Right hindlimb (tissue), 1 donor: Measurements from ENCODE around the gene PGA3.

Experiments used
- DNase-seq: peaks from one replicate; pipeline ENCODE4 v3.0.0-alpha.2; 2018

The PGA3 gene

DNA sequence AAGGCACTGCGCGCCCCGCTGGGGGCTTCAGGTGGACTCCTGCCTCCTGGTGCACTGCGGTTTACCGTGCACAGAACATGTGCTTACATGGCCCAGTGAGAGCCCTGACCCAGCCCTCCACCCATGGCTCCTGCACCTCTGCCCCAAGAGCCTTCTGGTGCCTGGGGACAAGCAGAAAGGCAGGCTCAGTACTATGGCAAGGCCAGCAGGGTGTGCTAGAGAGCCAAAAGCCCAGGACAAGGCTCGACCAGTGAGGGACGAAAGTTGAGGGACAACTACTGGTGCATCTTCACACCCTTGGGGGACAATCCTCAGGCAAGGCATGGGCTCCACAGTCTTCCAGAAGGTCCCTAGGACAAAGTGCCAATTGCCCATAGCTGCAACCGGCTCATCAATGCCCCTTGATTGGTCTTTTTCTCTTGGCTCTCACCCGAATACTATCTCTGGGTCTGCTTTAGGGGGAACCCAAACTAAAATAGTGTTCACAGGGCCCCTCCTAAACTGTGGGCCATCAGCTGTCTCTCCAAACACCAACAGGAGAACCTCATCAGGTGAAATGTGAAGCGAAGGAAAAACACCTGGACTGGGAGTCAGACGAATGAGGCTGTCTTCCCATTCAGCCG is 51.2 kb downstream of the PGA3 start:
- peak; percentile 46 for DNase-seq

DNA sequence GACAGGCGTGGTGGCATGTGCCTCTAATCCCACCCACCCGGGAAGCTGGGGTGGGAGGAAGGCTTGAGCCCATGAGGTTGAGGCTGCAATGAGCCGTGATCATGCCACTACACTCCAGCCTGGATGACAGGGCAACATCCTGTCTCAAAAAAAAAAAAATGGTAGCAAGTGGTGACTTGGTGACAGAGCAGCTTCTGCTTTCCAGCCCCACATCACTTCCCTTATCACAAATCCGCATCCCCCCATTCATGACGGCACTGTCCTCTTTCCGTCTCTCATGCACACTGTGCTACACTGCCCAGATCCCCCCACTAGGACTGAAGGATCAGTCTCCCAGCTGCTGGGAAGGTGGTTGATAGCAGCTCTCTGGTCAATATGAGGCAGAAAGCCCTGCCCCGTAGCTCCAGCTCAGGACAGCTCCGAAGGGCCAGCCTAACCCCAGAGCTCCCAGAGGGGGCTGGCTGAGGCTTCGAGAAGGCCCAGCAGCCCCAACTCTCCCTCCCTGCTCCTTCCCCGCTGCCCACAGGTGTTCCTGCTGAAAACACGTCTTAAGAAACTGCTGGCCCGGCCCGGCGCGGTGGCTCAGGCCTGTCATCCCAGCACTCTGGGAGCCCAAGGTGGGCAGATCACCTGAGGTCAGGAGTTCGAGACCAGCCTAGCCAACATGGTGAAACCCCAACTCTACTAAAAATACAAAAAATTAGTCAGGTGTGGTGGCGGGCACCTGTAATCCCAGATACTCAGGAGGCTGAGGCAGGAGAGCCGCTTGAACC is 53.6 kb downstream of the PGA3 start:
- DNase-seq = no peak

GRCh38 chr11:61258546-61258945 is 55.2 kb downstream of the PGA3 start:
- no peak for DNase-seq

- DNase-seq = no peak
Measured at GRCh38 chr11:61259363-61259762, 56.0 kb downstream of the PGA3 start.
